HG03175 (cell line): ENCODE data around the gene FXYD7.
"Not testable (repeated sequence)": the region's sequence is repeated elsewhere in the genome, so short reads cannot be mapped to it uniquely, and the experiment has no call there.

Experiments used
- ATAC-seq: cut with Tn5 transposase; IDR thresholded peaks from one replicate; pipeline ENCODE4 v1.9.1; 2021; ENCODE audit warnings: mild to moderate bottlenecking, moderate library complexity; ENCODE audit not compliant: unreplicated experiment

Gene FXYD7

GRCh38 chr19:35125749-35126623, 17.1 kb upstream of the FXYD7 start:
- no peak for ATAC-seq

- no peak for ATAC-seq
These were observed 16.5 kb upstream of the FXYD7 start for GRCh38 chr19:35126624-35126959.

- no peak for ATAC-seq
These were observed 15.2 kb upstream of the FXYD7 start for GRCh38 chr19:35127871-35128270.

GRCh38 chr19:35128398-35129057, 14.5 kb upstream of the FXYD7 start:
- ATAC-seq = no peak

GRCh38 chr19:35129724-35130274, 13.3 kb upstream of the FXYD7 start:
- not testable (repeated sequence) for ATAC-seq

GRCh38 chr19:35130761-35131720, 12.0 kb upstream of the FXYD7 start:
- no peak for ATAC-seq

- no peak for ATAC-seq
These were observed 10.8 kb upstream of the FXYD7 start for GRCh38 chr19:35132254-35132653.

- ATAC-seq = no peak
These were observed 9.2 kb upstream of the FXYD7 start for GRCh38 chr19:35133826-35134225.

GRCh38 chr19:35134601-35135242, 8.3 kb upstream of the FXYD7 start, which contains the start of gene LGI4:
LGI4 (minus strand) TSS chr19:35135059; CDS start chr19:35134680, 379 bp downstream.
- ATAC-seq = no peak

GRCh38 chr19:35135389-35135909, 7.6 kb upstream of the FXYD7 start:
- ATAC-seq = no peak

GRCh38 chr19:35136231-35136630, 6.8 kb upstream of the FXYD7 start:
- no peak for ATAC-seq

GRCh38 chr19:35136977-35137702, 5.9 kb upstream of the FXYD7 start:
- ATAC-seq = no peak

- ATAC-seq = no peak
These were observed 4.7 kb upstream of the FXYD7 start, which contains the start of gene FXYD1 for GRCh38 chr19:35138305-35138892. FXYD1 (plus strand) TSS chr19:35138824; CDS start chr19:35140080, 1,256 bp downstream.

- ATAC-seq = no peak
These were observed 2.7 kb upstream of the FXYD7 start for GRCh38 chr19:35140207-35140961.

GRCh38 chr19:35140962-35141836, 1.9 kb upstream of the FXYD7 start:
- no peak for ATAC-seq

- no peak for ATAC-seq
These were observed 1.0 kb upstream of the FXYD7 start for GRCh38 chr19:35141837-35142605.
